ACC112 (cell line): ENCODE data around the gene CFAP58.
A peak's percentile ranks its signal among the peaks of the same experiment; 100 is the strongest.

Source experiments
- H2AFZ ChIP-seq: fragments of 200-600 bp; sonication (generic); one replicate; pipeline ENCODE4 v1.6.0; 2017; ENCODE audit warnings: antibody characterized with exemption, low read length; ENCODE audit not compliant: unreplicated experiment
- H3K27ac ChIP-seq: fragments of 200-600 bp; sonication (generic); 2 replicates; pipeline ENCODE4 v1.5.1; 2014; ENCODE audit warnings: low read depth, mild to moderate bottlenecking, antibody characterized with exemption, low read length, moderate library complexity
- H3K27me3 ChIP-seq: fragments of 200-600 bp; sonication (generic); 2 replicates; pipeline ENCODE4 v1.6.1; 2014; ENCODE audit warnings: mild to moderate bottlenecking, antibody characterized with exemption, low read length, moderate library complexity, mixed read lengths; ENCODE audit not compliant: insufficient read depth
- H3K36me3 ChIP-seq: fragments of 200-600 bp; sonication (generic); 2 replicates; pipeline ENCODE4 v1.6.1; 2016; ENCODE audit warnings: mild to moderate bottlenecking, antibody characterized with exemption, low read length, moderate library complexity, mixed read lengths; ENCODE audit not compliant: insufficient read depth
- H3K4me1 ChIP-seq: fragments of 200-600 bp; sonication (generic); one replicate; pipeline ENCODE4 v1.6.1; 2016; ENCODE audit warnings: low read length, mixed read lengths; ENCODE audit not compliant: insufficient read depth, unreplicated experiment, control insufficient read depth
- H3K4me3 ChIP-seq: fragments of 200-600 bp; sonication (generic); 2 replicates; pipeline ENCODE4 v1.5.1; 2014; ENCODE audit warnings: mild to moderate bottlenecking, low read depth, low read length
- H3K79me2 ChIP-seq: fragments of 200-600 bp; sonication (generic); one replicate; pipeline ENCODE4 v1.6.0; 2016; ENCODE audit warnings: low read length; ENCODE audit not compliant: control insufficient read depth, unreplicated experiment, insufficient read depth

CFAP58 gene

DNA sequence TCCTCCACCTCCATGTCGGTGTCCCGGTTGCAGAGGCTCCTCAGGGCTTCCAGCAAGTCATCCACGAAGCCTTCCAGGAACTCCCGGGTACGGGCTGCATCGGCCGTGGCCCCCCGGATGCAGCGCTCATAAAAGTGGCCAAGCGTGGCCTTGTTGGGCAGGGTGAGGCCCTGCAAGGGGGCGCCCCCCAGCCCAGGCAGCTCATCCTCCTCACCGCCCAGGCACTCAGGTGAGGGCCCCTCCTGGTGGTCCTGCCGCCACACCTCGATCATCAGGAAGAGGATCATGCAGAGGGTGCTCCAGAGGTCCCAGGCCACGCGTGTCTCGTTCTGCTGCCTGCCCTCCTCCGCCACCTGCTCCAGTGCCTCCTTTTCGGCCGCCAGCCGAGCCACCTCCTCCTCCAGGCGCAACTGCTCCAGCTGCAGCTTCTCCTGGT lies 38.1 kb upstream of the CFAP58 start:
- Histone ChIP-seq H3K4me1 (peaks cover 60% of the 10 kb centered on the region), H3K27ac (no peak overlapping the region), H2AFZ (no peak overlapping the region), H3K27me3 (no peaks in the 10 kb centered on the region), H3K4me3 (no peak overlapping the region), H3K79me2 (peaks cover 99% of the 10 kb centered on the region), H3K36me3 (peaks cover 42% of the 10 kb centered on the region; the same call in 1 of the 2 replicates)

DNA sequence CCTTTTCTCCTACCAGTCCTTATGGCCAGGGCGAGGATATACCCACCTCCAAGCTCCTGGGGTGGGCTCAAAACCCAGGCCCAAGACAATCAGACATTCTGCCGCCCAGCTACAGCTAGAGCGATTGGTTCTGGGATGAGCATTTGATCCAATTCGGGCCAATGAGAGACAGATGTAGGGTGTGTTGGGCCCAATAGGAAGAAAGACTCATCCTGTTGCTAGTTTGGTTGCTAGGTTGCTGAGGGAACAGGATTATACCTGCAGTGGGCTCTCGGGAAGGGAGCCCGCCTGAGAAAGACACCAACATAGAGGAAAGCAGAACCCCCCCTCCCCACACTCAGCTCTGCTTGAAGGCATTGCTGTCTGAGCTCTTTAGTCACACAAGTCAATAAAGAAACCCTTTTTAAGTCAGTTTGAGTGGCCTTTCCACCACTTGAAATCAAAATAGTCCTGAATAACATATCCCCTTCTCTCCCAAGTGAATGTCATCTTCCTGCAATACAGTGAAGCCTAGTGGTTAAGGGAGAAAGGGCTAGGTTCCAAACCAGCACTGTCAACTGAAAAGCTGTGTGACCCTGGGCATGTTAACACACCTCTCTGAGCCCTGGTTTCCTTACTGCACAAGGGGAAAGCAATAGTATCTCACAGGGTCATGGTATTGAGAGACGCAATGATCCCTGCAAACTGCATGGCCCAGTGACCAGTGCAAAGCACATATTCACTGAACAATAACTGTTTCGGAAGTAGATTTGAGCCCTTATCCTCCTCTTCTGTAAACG lies 37.1 kb upstream of the CFAP58 start:
- H3K4me1 ChIP-seq, result peaks cover 60% of the 10 kb centered on the region
- H3K27ac ChIP-seq, result peak overlapping the region; percentile 80
- no peak overlapping the region for H2AFZ ChIP-seq
- peaks cover 99% of the 10 kb centered on the region for H3K79me2 ChIP-seq
- no peaks in the 10 kb centered on the region for H3K27me3 ChIP-seq
- H3K36me3 ChIP-seq, result peaks cover 32% of the 10 kb centered on the region; the same call in 1 of the 2 replicates
- H3K4me3 ChIP-seq, result no peak overlapping the region

DNA sequence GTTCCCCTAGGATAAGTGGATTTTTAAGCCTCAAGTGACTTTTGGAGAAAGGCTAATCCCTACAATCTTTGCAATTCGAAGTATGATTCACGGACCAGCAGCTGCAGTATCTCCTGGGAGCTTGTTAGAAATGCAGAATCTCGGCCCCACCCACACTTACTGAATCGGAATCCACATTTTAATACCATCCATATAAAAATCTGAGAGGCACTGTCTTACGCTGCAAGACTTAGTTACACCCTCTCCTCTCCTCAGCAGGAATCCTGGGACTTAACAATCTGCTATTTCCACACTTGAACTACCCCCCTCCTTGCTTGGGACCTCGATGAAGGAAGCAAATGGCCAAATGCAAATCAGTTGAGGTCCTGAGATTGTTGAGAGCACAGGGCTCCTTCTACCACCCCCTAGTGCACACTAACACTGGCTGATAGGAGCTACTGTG lies 36.3 kb upstream of the CFAP58 start:
- Histone ChIP-seq H2AFZ (no peak overlapping the region), H3K79me2 (peaks cover 100% of the 10 kb centered on the region), H3K27me3 (no peaks in the 10 kb centered on the region), H3K4me3 (no peak overlapping the region), H3K4me1 (peaks cover 62% of the 10 kb centered on the region), H3K27ac (peak overlapping the region; percentile 80), H3K36me3 (peaks cover 26% of the 10 kb centered on the region; the same call in 1 of the 2 replicates)

DNA sequence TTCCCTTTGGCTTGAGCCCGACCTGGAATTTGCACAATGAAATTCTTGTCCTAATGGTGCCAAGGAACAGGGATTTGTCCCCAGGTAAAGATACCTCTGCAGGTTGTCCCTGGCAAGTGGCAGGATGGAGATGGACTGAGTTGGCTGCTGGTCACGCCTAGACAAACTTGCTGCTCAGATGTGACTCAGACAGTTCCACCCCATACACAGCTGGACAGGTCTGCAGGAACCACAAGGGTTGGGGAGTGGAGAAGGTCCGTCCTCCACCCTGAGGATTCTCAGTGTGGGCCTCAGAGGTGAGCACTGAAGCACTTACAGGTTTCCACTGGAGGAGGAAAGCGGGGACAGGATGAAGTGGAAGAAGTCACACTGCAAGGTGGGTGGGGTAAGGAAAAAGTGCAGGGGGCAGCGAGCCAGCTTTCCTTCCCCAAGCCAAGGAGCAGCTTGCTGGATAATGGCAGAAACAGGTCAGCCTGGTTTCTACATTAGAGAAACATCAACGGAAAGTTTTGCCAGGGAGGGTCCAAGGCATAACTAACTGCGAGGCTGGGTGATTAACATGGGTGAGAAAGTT lies 35.8 kb upstream of the CFAP58 start:
- H3K27me3 ChIP-seq, result no peaks in the 10 kb centered on the region
- H3K4me1 ChIP-seq, result peaks cover 67% of the 10 kb centered on the region
- no peak overlapping the region for H2AFZ ChIP-seq
- peak overlapping the region; percentile 3; the same call in 1 of the 2 replicates for H3K4me3 ChIP-seq
- peaks cover 100% of the 10 kb centered on the region for H3K79me2 ChIP-seq
- H3K27ac ChIP-seq, result peak overlapping the region; percentile 80
- H3K36me3 ChIP-seq, result peaks cover 21% of the 10 kb centered on the region; the same call in 1 of the 2 replicates

DNA sequence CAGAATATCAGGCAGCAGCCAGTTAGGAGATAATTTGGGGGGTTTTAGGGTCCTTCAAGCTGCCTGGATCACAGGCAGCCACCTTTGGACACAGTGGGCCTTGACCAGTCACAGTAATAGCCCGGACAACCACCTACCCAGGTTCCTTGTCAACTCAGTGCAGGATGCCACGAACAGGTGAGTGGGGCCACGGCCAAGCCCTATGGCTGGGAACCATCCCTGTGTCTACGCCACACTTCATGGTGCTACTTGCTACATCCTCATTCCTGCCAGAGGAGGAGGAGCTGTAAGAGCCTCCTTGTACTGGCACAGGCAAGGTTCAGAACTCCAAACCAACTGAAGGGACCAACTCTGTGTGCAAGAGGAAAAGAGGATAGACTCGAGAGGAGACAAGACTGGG lies 35.3 kb upstream of the CFAP58 start:
- H3K79me2 ChIP-seq, result peaks cover 100% of the 10 kb centered on the region

DNA sequence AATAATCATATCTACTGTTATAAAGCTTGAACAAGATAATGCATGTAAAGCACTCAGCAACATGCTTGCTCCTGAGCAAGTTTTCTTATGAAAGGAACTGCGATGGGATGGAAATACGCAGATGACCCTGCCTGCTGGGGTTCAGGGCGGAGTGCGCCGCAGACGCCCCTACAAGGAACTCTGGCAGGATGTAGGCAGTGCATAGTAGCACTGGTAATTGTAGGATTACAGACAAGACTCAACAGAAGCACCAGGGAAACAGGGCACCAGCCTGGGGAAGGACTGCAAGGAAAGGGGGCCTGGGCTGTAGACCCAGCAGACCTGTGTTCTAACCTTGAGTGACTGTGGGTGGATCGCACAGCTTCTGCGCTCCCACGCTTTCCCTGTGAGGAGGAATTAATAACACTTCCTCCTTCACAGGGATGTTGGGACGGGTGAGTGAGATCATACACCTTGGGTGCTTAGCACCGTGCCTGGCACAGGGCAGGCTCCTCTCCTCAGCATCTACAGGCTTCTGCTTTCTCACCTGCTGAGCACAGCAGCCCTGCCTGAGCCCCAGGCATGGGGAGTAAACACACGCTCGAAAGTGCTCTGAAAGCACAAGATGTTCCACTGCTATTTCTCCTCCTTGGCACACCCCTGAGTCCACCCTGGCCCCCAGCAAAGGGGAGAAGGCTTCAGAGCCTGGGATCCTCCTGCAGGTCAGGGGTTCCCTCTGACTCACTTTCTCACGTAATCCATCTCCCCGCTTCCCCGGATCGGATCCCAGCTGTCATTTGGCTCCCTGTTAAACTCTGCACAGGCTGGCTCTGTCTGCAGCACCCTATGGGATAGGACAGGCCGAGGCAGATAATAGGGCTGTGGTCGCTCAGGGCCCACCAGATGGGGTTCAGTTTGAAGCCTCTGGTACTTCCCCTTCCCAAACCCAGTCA lies 34.6 kb upstream of the CFAP58 start:
- Histone ChIP-seq H3K27ac (peak overlapping the region; percentile 80), H2AFZ (no peak overlapping the region), H3K4me3 (0 out of 2 replicates have a peak overlapping the region, but pooled peaks have one; percentile 1), H3K36me3 (peaks cover 21% of the 10 kb centered on the region; the same call in 1 of the 2 replicates), H3K79me2 (peaks cover 100% of the 10 kb centered on the region), H3K27me3 (no peaks in the 10 kb centered on the region), H3K4me1 (peaks cover 80% of the 10 kb centered on the region)

More for the DNA sequence above, 35.3 kb upstream of the CFAP58 start:
- peak overlapping the region; percentile 80 for H3K27ac ChIP-seq
- peak overlapping the region; percentile 3; the same call in 1 of the 2 replicates for H3K4me3 ChIP-seq
- H3K36me3 ChIP-seq, result peaks cover 20% of the 10 kb centered on the region; the same call in 1 of the 2 replicates
- H3K4me1 ChIP-seq, result peaks cover 72% of the 10 kb centered on the region
- no peaks in the 10 kb centered on the region for H3K27me3 ChIP-seq
- H2AFZ ChIP-seq, result no peak overlapping the region

DNA sequence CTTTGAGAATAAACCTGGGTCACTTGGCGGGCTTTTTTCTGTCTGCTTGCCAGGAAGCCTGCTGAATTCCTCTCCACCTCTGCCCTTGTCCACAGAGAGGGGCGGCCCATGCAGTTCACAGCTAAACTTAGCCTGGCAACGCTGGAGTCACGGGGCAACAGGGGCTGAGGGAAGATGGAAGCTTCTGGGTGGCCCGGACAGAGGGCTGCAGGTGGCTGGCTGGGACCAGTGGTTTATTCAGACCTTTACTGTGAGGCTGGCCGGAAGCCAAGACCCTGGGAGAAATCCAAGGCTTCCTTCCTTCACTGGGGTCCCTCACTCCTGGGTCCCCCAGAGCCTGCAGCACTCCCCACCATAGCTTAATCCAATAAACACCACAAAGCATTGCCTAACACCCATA lies 32.4 kb upstream of the CFAP58 start:
- H3K27me3 ChIP-seq, result no peaks in the 10 kb centered on the region
- H2AFZ ChIP-seq, result no peak overlapping the region
- H3K79me2 ChIP-seq, result peaks cover 100% of the 10 kb centered on the region
- H3K4me1 ChIP-seq, result peaks cover 90% of the 10 kb centered on the region
- peak overlapping the region; percentile 80 for H3K27ac ChIP-seq
- H3K4me3 ChIP-seq, result no peak overlapping the region
- peaks cover 14% of the 10 kb centered on the region; the same call in 1 of the 2 replicates for H3K36me3 ChIP-seq

DNA sequence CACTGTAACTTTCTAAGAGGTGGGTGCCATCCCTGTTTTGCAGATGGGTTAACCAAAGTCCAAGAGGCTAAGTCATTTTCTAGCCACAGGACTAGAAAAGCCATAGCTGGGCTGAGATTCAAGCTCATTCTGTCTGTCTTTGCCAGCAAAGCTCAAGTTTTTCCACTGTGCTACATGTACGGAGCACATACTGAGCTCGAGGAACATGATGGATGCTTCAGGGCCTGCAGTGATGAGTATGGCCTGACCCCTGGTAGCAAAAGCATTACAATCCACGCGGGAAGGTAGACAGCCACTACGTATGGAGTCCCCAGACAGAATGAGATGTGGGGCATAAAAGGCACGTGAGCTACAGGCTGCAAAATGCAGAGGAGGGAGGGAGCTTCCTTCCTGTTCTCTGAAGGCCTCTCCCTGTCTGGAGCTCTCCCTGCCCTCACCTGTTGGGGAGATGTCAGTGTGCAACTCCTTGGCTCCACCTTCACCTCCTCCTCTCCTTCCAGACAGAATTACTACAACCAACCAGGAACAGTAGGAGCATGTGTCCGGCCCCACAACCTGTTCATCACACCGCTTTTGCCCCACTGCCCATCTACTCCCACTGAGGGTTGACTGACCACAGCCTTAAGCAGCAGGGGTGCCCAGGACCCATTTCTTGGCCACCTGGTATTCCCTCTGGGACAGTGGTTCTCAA lies 31.8 kb upstream of the CFAP58 start:
- peaks cover 12% of the 10 kb centered on the region; the same call in 1 of the 2 replicates for H3K36me3 ChIP-seq
- H3K27ac ChIP-seq, result peak overlapping the region; percentile 80; the same call in 1 of the 2 replicates
- no peak overlapping the region for H2AFZ ChIP-seq
- H3K27me3 ChIP-seq, result no peaks in the 10 kb centered on the region
- H3K4me1 ChIP-seq, result peaks cover 90% of the 10 kb centered on the region
- H3K4me3 ChIP-seq, result no peak overlapping the region
- H3K79me2 ChIP-seq, result peaks cover 100% of the 10 kb centered on the region

DNA sequence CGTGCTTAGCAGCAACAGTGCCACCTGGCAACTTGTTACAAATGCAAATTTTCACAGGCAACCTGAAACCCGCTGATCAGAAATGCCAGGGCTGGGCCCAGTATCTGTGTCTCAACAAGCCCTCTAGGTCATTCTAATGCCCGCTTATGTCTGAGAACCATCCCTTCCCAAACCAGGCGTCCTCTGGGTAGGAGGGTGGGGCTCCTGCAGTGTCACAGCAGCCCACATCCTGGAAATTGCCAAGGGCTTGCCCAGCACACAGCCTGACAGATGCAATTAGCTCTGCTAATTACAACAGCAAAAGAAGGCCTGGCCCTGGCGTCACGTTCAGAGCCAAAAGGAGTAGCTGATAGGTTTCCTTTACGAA lies 31.2 kb upstream of the CFAP58 start:
- Histone ChIP-seq H3K27ac (peak overlapping the region; percentile 80; the same call in 1 of the 2 replicates), H3K27me3 (no peaks in the 10 kb centered on the region), H3K4me3 (no peak overlapping the region), H3K4me1 (peaks cover 90% of the 10 kb centered on the region), H3K36me3 (peaks cover 12% of the 10 kb centered on the region; the same call in 1 of the 2 replicates), H3K79me2 (peaks cover 100% of the 10 kb centered on the region), H2AFZ (no peak overlapping the region)
